Esophagus muscularis mucosa (tissue), 4 donors: ENCODE measurements around the gene SUN1. TPM values are rescaled to one million over a fixed set of nuclear protein-coding genes. Genes with fewer than 3 reads are reported as not detected.

ENCODE experiments used
- DNase-seq: peaks from one replicate; pipeline ENCODE4 v3.0.0-alpha.2; 2017; ENCODE audit errors: extremely low spot score
- H3K27ac ChIP-seq, 4 donors: fragments of 200-600 bp; sonication (generic); replicated peaks in 1 of 4; 1 replicate in 3 of 4; 2 replicates in 1 of 4; pipeline ENCODE4 v1.5.1; 2016 to 2019; ENCODE audit warnings: mild to moderate bottlenecking in 1 of 4
- H3K27me3 ChIP-seq, 4 donors: fragments of 200-600 bp; sonication (generic); one replicate each; pipeline versions ENCODE4 v1.5.1 to v1.6.0; 2016 to 2019
- H3K36me3 ChIP-seq, 4 donors: fragments of 200-600 bp; sonication (generic); one replicate each; pipeline ENCODE4 v1.5.1; 2016 to 2019
- H3K4me1 ChIP-seq, 4 donors: fragments of 200-600 bp; sonication (generic); one replicate each; pipeline ENCODE4 v1.5.1; 2016 to 2019
- H3K4me3 ChIP-seq, 4 donors: fragments of 200-600 bp; sonication (generic); 1 replicate in 2 of 4; 2 replicates in 2 of 4; pipeline ENCODE4 v1.5.1; 2016 to 2019; ENCODE audit warnings: mild to moderate bottlenecking in 4 of 4, moderate library complexity in 1 of 4
- H3K9me3 ChIP-seq, 4 donors: fragments of 200-600 bp; sonication (generic); 1 replicate in 3 of 4; 2 replicates in 1 of 4; pipeline ENCODE4 v1.5.1; 2016 to 2019
- EP300 ChIP-seq: sonication (generic); formaldehyde crosslinking; IDR thresholded peaks from one replicate; pipeline ENCODE4 v1.6.1; 2017; ENCODE audit warnings: antibody characterized with exemption
- POLR2A ChIP-seq: fragments of 450-650 bp; IDR thresholded peaks from one replicate; pipeline ENCODE4 v1.6.1; 2017; ENCODE audit warnings: antibody characterized with exemption, moderate library complexity, mild to moderate bottlenecking, low read depth
- POLR2AphosphoS5 ChIP-seq, 2 donors: sonication (generic); formaldehyde crosslinking; IDR thresholded peaks; one replicate each; pipeline ENCODE4 v1.6.1; 2017; ENCODE audit warnings: antibody characterized with exemption in 2 of 2
- WGBS: methylation state at CpG from one replicate; pipeline ENCODE4 v1.1.5; 2018; 5-methylcytosine and 5-hydroxymethylcytosine counted together
- intact Hi-C: fragments of 100-400 bp; cut with DNase I; formaldehyde crosslinking; loops from one replicate; pipeline ENCODE4 v1.15.1; 2023
- total RNA-seq, 4 donors: library from RNA; depleted of rRNA; stranded (reverse); fragments of >200 nt; gene quantifications; one replicate each; pipeline versions ENCODE4 v1.1.0 to v1.2.1, GENCODE V29; 2016
- TF ChIP-seq, protein P1 (sequence below), 3 experiments: fragments of 200-600 bp in 2 of 3; fragments of 450-650 bp in 1 of 3; sonication (generic) in 2 of 3; IDR thresholded peaks; one replicate each; pipeline ENCODE4 v1.5.1; 2017 to 2019; ENCODE audit warnings: antibody characterized with exemption in 3 of 3, mild to moderate bottlenecking in 2 of 3, moderate library complexity in 1 of 3

The SUN1 gene
- total RNA-seq, 4 donors from 2014 or later = 132 to 149 (median 147) TPM

GRCh38 chr7:897771-898376 is 65.6 kb downstream of the SUN1 start:
- no peaks in the 10 kb centered on the region for H3K27me3 ChIP-seq
- no peak overlapping the region for H3K4me3 ChIP-seq
- H3K9me3 ChIP-seq = no peaks in the 10 kb centered on the region
- peak; percentile 26 to 46 for TF ChIP-seq POLR2AphosphoS5 (IDR thresholded peaks at IDR 0.05)
- TF ChIP-seq POLR2A = no peak
- peaks cover 7 to 30% (median 27%) of the 10 kb centered on the region in 4 donors for H3K4me1 ChIP-seq
- whole genome bisulfite sequencing = 55% methylated on average over 4 of the region's 27 CpGs
- no peak for DNase-seq
- intact Hi-C loops = no loop called here
- H3K36me3 ChIP-seq = peaks cover 35 to 79% (median 61%) of the 10 kb centered on the region in 4 donors
- peak overlapping the region; percentile 24 to 51 (median 46) for H3K27ac ChIP-seq

- peaks cover 7 to 30% (median 27%) of the 10 kb centered on the region in 4 donors for H3K4me1 ChIP-seq
- peaks cover 35 to 74% (median 55%) of the 10 kb centered on the region in 4 donors for H3K36me3 ChIP-seq
- no peak for DNase-seq
- 81% methylated on average over 12 of the region's 18 CpGs for WGBS
- H3K27ac ChIP-seq = peak overlapping the region in 2 of 4 donors; percentile 44 to 51
- intact Hi-C loops = no loop called here
- H3K4me3 ChIP-seq = no peak overlapping the region
- no peaks in the 10 kb centered on the region for H3K27me3 ChIP-seq
- no peak for TF ChIP-seq EP300
- H3K9me3 ChIP-seq = no peaks in the 10 kb centered on the region
Measured at GRCh38 chr7:898460-898854, 66.2 kb downstream of the SUN1 start.

- intact Hi-C loops = no loop called here
- WGBS = 89% methylated on average over 32 of the region's 54 CpGs
Measured at GRCh38 chr7:898855-899681, 66.8 kb downstream of the SUN1 start.

GRCh38 chr7:899806-900205 is 67.5 kb downstream of the SUN1 start:
- no peak for DNase-seq
- no peak overlapping the region for H3K27ac ChIP-seq
- H3K4me3 ChIP-seq = no peak overlapping the region
- 98% methylated on average over 6 of the region's 16 CpGs for WGBS
- intact Hi-C loops = no loop called here
- H3K9me3 ChIP-seq = no peaks in the 10 kb centered on the region
- peaks cover 24 to 70% (median 46%) of the 10 kb centered on the region in 4 donors for H3K36me3 ChIP-seq
- peaks cover 7 to 36% (median 31%) of the 10 kb centered on the region in 4 donors for H3K4me1 ChIP-seq
- no peaks in the 10 kb centered on the region for H3K27me3 ChIP-seq
- no peak for TF ChIP-seq EP300

More at GRCh38 chr7:898855-899681, 66.8 kb downstream of the SUN1 start:
- DNase-seq = no peak
- TF ChIP-seq, protein P1, sequence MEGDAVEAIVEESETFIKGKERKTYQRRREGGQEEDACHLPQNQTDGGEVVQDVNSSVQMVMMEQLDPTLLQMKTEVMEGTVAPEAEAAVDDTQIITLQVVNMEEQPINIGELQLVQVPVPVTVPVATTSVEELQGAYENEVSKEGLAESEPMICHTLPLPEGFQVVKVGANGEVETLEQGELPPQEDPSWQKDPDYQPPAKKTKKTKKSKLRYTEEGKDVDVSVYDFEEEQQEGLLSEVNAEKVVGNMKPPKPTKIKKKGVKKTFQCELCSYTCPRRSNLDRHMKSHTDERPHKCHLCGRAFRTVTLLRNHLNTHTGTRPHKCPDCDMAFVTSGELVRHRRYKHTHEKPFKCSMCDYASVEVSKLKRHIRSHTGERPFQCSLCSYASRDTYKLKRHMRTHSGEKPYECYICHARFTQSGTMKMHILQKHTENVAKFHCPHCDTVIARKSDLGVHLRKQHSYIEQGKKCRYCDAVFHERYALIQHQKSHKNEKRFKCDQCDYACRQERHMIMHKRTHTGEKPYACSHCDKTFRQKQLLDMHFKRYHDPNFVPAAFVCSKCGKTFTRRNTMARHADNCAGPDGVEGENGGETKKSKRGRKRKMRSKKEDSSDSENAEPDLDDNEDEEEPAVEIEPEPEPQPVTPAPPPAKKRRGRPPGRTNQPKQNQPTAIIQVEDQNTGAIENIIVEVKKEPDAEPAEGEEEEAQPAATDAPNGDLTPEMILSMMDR (IDR thresholded peaks at IDR 0.05) = no peak
- no peak for TF ChIP-seq POLR2AphosphoS5 (IDR thresholded peaks at IDR 0.05)
- no peak for TF ChIP-seq EP300
- TF ChIP-seq POLR2A = no peak
- H3K4me1 ChIP-seq = peaks cover 7 to 30% (median 28%) of the 10 kb centered on the region in 4 donors
- no peaks in the 10 kb centered on the region for H3K27me3 ChIP-seq
- no peak overlapping the region for H3K27ac ChIP-seq
- no peaks in the 10 kb centered on the region for H3K9me3 ChIP-seq
- no peak overlapping the region for H3K4me3 ChIP-seq
- peaks cover 29 to 70% (median 50%) of the 10 kb centered on the region in 4 donors for H3K36me3 ChIP-seq

- intact Hi-C loops = no loop called here
- WGBS = 82% methylated on average over 9 of the region's 26 CpGs
- H3K27ac ChIP-seq = peak overlapping the region; percentile 26 to 49 (median 38)
- TF ChIP-seq POLR2A = no peak
- no peak for TF ChIP-seq POLR2AphosphoS5 (IDR thresholded peaks at IDR 0.05)
- no peak for TF ChIP-seq EP300
- TF ChIP-seq, protein P1 (IDR thresholded peaks at IDR 0.05) = no peak
- H3K4me3 ChIP-seq = no peak overlapping the region
- no peaks in the 10 kb centered on the region for H3K9me3 ChIP-seq
- no peaks in the 10 kb centered on the region for H3K27me3 ChIP-seq
- peaks cover 7 to 36% (median 31%) of the 10 kb centered on the region in 4 donors for H3K4me1 ChIP-seq
- H3K36me3 ChIP-seq = peaks cover 17 to 64% (median 39%) of the 10 kb centered on the region in 4 donors
- no peak for DNase-seq
Measured at GRCh38 chr7:900331-901040, 68.2 kb downstream of the SUN1 start.

DNA sequence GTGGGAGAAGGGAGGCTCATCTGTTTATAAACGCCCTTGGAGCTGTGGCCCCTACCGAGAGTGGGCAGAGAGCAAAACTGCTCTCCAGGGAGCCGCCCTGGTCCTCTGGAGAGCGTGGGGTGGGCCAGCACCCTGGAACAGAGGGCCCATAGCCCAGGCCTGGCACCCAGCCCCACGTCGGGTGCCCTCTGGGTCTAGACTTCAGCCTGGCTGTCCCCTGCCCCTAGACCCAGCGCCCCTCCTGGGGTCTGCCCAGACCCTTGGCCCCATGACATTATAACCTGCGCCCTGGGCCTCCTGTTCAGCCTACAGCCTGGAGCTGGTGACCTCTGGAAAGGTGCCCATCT is 68.7 kb downstream of the SUN1 start:
- Histone ChIP-seq H3K4me3 (no peak overlapping the region), H3K9me3 (no peaks in the 10 kb centered on the region), H3K27ac (peak overlapping the region; percentile 26 to 49 (median 38)), H3K27me3 (no peaks in the 10 kb centered on the region), H3K36me3 (peaks cover 12 to 58% (median 34%) of the 10 kb centered on the region in 4 donors), H3K4me1 (peaks cover 7 to 36% (median 31%) of the 10 kb centered on the region in 4 donors)
- TF ChIP-seq EP300 = no peak
- no peak for TF ChIP-seq POLR2AphosphoS5 (IDR thresholded peaks at IDR 0.05)
- TF ChIP-seq, protein P1 (IDR thresholded peaks at IDR 0.05) = no peak
- intact Hi-C loops = no loop called here
- no peak for DNase-seq
- WGBS = 71% methylated on average over 8 of the region's 8 CpGs
